Suppressor macrophage treated with lipopolysaccharide for 4 hours (primary cell): ENCODE data around the gene FNIP2.
"Not testable (repeated sequence)": the region's sequence is repeated elsewhere in the genome, so short reads cannot be mapped to it uniquely, and the experiment has no call there.

Source experiments
- DNase-seq: peaks from one replicate; pipeline ENCODE4 v3.0.0-alpha.2; 2020

FNIP2 gene

GRCh38 chr4:158763462-158763861 lies 5.4 kb upstream of the FNIP2 start:
- no peak for DNase-seq

DNA sequence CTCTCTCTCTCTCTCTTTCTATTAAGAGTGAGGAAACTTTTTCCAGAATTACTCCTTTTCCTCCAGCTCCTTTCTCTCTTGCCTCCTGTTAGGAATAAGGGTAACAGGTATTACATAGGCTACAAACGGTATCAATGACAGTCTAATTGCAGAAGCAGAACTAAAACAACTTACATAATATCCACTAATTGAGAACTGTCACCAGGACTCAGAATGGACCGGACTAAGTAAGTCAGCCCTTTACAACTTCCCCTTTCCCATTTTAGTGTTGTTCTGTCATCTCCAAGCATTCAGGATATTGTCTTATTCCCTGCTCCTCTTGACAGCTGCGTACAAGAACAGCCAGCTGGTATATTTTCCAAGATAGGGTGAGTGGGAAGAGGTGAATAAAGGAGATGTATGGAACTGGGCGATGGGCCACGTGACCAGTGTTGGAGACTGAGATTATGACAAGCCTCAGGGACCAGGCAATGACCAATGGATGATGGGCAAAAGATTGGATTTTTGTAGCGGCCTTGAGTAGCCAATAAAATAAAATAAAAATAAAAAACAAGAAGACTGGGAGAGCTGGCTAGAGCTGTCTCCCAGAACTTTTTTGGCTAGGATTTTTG lies 2.3 kb upstream of the FNIP2 start:
- peak; percentile 74 for DNase-seq

- DNase-seq = peak; percentile 32
Measured at GRCh38 chr4:158767451-158767850, 1.4 kb upstream of the FNIP2 start.

DNA sequence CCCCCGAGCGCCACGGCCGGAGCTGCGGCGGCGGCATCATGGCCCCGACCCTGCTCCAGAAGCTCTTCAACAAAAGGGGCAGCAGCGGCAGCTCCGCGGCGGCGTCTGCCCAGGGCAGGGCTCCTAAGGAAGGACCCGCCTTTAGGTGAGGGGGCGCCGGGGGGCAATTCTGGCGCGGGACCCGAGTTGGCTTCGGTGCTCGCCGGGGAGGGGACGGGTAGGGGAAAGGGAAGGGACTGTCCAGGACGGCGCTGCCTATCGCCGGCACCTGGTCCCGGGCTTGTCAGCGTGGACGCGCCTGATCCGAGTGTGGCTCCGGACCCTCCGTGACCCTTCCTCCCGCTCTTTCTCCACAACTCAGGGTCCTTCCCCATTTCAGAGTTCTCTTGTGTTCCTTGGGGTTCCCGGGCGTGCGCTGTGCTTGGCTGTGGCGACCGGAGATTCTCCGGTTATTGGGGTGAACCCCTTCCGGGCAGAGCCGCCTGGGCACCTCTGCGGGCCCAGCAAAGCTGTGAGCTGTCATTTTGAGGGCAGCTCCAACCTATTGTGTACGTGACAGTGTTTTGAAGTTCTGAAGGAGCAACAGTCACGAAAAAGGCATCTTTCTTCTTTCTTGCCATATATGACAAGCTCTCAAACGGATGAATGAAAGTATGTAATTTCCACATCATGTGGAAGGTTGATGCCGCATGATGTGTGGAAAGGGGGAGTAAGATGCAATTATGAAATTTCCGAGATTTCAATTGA lies 522 bp downstream of the FNIP2 start:
- peak; percentile 75 for DNase-seq

DNA sequence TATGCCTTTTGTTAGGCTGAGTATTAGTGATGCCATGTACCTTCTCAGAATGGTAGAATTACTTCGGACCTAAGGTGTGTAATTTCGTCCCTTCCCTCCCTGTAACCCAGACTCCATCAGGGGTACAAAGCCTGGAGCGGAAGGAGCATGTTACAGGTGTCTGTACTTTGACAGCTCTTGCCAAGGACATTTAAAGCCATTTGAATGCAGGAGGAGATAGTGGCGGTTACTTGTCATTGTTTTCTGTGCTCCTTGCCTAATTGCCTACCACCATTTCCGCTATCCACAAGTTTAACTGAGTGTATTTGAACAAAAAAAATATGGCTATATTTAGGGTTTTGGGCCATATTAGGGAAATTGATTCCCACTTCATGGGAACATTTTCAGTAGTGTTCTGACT lies 1.8 kb downstream of the FNIP2 start:
- DNase-seq = no peak

DNA sequence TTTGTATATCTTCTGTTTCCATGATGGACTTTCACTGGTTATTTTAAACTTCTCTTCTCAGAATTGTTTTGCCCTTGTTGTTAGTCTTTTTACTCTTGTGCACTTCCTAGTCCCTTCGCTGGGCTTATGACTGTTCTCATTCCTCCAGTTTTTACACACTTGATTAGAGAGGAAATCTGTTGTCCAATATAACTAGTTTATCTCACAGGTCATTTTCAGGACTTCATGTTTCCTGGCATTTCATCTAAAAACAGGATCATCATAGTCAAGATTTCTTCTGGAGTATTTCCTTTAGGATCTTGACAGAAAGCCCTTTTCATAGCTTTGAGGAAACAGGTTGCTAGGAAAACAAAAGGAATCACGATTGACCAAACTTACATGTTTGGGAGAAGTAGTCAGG lies 3.0 kb downstream of the FNIP2 start:
- DNase-seq = no peak

DNA sequence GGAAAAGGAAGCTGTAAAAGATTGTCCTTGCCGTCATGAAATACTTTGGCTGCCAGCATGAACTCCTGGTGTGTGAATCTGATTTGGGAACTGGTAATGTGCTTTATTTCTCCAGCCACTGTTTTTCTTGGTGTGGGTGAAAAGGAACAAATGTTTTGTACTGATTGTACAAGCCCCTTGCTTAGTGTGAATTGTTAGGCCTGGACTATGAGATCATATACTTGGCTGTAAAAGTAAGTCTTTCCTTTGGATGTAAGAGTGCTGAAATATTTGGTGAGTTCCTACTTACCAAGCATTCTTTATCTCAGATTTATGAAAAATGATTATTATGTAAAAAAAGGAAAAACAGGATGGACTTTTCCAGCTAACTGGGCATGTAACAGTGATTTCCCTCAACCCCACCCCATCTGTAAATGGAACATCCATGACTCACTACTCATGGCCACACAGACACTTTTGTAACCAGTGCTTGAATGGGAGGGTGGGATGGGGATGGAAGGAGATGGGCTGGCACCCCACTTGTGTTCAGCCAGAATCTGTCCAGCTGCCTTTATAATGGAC lies 6.3 kb downstream of the FNIP2 start:
- peak; percentile 59 for DNase-seq

GRCh38 chr4:158776106-158776505 lies 7.3 kb downstream of the FNIP2 start:
- DNase-seq = no peak

- DNase-seq = no peak
Measured at GRCh38 chr4:158777423-158778155, 8.8 kb downstream of the FNIP2 start.

DNA sequence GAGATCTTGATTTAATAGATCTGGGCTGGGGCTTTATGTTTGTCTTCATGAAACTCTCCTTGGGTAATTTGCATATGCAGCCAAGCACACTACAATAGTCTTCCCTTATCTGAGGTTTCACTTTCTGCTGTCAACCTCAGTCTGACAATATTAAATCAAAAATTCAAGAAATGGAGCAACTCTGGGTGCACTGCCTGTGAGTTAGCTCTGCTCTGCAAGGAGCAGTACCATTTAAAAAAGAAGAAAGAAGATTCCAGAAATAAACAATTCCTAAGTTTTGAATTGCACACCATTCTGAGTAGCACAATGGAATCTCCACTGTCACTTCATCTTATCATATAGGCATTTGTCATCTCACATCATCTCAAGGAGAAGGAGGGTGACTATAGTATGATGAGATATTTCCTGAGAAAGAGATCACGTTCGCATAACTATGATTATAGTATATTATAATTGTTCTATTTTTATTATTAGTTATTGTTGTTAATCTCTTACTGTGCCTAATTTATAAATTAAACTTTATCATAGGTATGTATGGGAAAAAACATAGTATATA lies 9.4 kb downstream of the FNIP2 start:
- peak; percentile 72 for DNase-seq

GRCh38 chr4:158778712-158779111 lies 9.9 kb downstream of the FNIP2 start:
- DNase-seq = no peak

DNA sequence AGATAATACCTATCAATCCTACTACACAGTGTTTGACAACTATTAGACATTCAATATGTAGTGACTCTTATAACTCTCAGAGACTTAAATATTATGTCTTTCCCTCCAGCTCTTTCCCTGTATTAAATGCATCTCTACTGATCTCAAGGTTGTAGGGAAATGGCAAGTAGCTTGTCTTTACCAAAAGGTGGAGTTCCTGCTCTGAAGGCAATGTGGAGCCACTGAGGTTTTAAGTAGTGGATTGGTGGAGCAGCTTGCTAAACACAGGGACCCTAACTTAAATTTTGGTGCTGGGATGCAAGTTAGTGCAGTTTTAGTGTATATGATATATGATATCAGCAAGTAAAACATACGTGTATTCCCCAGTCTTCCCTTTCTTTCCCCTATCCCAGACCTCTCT lies 13.1 kb downstream of the FNIP2 start:
- DNase-seq = no peak

GRCh38 chr4:158782551-158783360 lies 13.9 kb downstream of the FNIP2 start:
- no peak for DNase-seq

DNA sequence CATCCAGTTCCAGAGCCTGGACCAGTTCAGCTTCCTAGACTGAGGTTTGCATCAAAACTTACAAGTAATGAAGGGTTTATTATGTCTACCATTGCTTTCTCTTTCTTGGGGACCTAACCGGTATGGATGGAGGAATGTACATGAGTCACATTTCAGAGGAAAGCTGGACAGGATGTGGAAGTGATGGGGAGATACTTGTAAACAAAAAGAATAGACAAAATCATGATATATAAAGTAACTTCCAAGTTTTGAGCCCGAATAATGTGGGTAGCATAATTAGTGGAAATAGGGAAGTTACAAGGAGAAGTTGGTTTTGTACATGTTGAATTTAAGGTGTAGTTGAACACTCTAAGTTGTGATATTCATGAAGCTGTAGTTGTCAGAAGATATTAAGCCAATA lies 15.0 kb downstream of the FNIP2 start:
- DNase-seq = no peak

- DNase-seq = no peak
Measured at GRCh38 chr4:158785718-158786117, 16.9 kb downstream of the FNIP2 start.

DNA sequence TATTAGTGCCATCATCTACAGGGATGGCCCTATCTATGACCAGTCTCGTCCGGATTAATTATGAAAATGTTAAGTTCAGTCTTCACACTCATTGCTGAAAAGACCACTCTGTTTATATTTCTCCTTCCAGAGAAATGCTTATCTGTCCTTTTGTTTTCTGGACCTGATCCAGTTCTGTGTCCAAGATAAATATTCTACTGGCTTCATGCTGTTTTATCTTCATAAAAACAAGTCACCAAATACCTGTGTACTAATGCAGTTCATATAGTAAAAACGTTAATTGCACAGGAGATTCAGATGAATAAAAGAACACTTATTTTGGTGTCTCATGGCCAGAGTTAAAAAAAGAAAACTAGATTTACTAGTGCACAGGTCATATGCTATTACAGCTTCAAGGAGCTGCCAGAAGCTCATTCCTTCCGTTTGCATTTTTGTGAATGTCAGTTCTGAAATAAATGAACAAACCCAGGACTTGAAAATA lies 17.3 kb downstream of the FNIP2 start:
- no peak for DNase-seq

DNA sequence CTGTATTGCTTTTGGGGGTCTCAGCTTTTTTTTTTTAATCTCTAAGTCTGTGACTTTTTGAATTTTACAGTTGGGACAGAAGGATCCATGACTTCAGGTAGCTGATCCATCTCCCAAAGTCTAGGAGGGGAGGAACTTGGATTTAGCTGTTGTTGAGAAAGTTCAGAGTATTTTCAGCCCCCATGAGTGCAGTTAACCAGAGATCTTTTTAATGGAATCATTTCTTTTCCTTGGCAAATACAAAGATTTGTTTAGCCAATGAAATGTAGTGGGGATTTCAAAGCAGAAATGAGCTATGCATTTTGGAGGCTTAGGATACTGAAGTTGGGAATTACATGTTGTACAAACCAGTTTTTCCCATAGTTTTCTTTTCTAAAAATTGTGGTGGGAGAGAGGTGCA lies 18.1 kb downstream of the FNIP2 start:
- DNase-seq = no peak

GRCh38 chr4:158787709-158788475 lies 19.1 kb downstream of the FNIP2 start:
- peak; percentile 86 for DNase-seq

DNA sequence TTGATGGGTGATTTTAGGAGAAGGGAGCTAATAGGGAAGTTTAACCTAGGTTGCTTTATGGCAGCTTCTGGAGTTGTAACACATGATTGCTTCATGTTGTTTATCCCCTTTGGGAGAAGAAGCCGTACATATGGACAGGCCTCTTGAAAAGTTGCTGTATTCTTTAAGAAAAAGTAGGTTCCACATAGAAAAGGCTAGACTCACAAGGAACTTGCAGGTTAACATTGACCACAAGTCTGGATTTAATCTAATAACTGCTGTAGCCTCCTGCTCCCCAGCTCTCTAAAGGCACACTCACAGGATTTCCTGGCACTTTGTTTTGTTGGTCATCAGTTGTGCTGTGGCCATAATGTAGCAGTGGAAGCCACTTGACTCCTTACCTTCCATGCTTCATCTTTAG lies 19.7 kb downstream of the FNIP2 start:
- peak; percentile 61 for DNase-seq

GRCh38 chr4:158789853-158790252 lies 21.0 kb downstream of the FNIP2 start:
- DNase-seq = no peak

GRCh38 chr4:158793021-158793420 lies 24.2 kb downstream of the FNIP2 start:
- no peak for DNase-seq

DNA sequence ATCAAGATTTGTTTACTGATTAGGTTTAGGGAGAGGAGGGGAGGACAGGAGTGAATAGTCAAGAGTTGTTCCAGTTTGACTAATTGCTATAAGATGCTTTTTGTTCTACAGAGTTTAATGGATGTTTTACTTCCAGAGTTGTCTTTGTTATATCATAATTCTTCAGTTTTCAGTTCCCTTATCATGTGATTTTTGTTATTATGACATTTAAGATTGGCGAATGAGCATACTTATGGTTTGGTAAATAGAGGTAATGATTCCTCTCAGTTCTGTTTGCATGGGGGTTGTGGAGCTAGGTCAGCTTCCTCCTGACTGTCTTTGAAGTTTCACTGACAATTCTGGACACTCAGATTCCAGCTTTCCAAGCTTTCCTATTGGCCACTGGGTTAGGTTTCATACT lies 24.6 kb downstream of the FNIP2 start:
- DNase-seq = not testable (repeated sequence)
